Fibroblast of mammary gland (primary cell): ENCODE measurements around the gene SPATA16.

ENCODE experiments used
- DNase-seq: peaks from one replicate; pipeline ENCODE4 v3.0.0-alpha.2; 2010; ENCODE audit warnings: low read depth
- H3K4me3 ChIP-seq: 2 replicates; pipeline ENCODE4 v1.5.1; 2011; ENCODE audit warnings: low read depth, mild to moderate bottlenecking, low read length, moderate library complexity; ENCODE audit not compliant: control insufficient read depth
- CTCF ChIP-seq: conservative IDR thresholded peaks from 2 replicates; pipeline ENCODE4 v1.5.1; 2011; ENCODE audit warnings: low read depth, low read length, inconsistent platforms; ENCODE audit not compliant: control insufficient read depth, insufficient read depth

SPATA16 gene

GRCh38 chr3:173013219-173013832 is 127.7 kb downstream of the SPATA16 start:
- no peak for TF ChIP-seq CTCF
- no peak for DNase-seq

GRCh38 chr3:173009410-173009809 is 131.6 kb downstream of the SPATA16 start:
- DNase-seq: no peak
- H3K4me3 ChIP-seq: no peak overlapping the region
- TF ChIP-seq CTCF: no peak

More at GRCh38 chr3:173013219-173013832, 127.7 kb downstream of the SPATA16 start:
- H3K4me3 ChIP-seq: no peak overlapping the region

GRCh38 chr3:173008978-173009377 is 132.1 kb downstream of the SPATA16 start:
- no peak overlapping the region for H3K4me3 ChIP-seq
- TF ChIP-seq CTCF: no peak
- no peak for DNase-seq

- no peak for DNase-seq
- TF ChIP-seq CTCF: no peak
- H3K4me3 ChIP-seq: no peak overlapping the region
Measured at GRCh38 chr3:173007079-173007723, 133.8 kb downstream of the SPATA16 start.

- DNase-seq: no peak
- no peak for TF ChIP-seq CTCF
Measured at GRCh38 chr3:173006006-173006405, 135.0 kb downstream of the SPATA16 start.

GRCh38 chr3:173004681-173005080 is 136.4 kb downstream of the SPATA16 start:
- no peak overlapping the region for H3K4me3 ChIP-seq
- no peak for DNase-seq
- TF ChIP-seq CTCF: no peak

More at GRCh38 chr3:173006006-173006405, 135.0 kb downstream of the SPATA16 start:
- H3K4me3 ChIP-seq: no peak overlapping the region
